ENCODE measurements around the gene AOC3.

- TF ChIP-seq CTCF (conservative IDR thresholded peaks at IDR 0.05; ENCODE audit: low read depth, low read length) (no peak), EZH2 (IDR thresholded peaks at IDR 0.05; ENCODE audit: low read length, unreplicated experiment) (no peak)
Measured at GRCh38 chr17:42898147-42898811, 47.3 kb downstream of the AOC3 start.
